SK-N-SH treated with all-trans-retinoic acid at 6 μM for 48 hours (cell line): Measurements from ENCODE around the gene ZMYND8.
"Not testable (repeated sequence)": the region's sequence is repeated elsewhere in the genome, so short reads cannot be mapped to it uniquely, and the experiment has no call there.

ENCODE experiments used
- ATAC-seq: fragments of 200-7000 bp; cut with Tn5 transposase; 3 replicates; pipeline ENCODE4 v1.9.1; 2020; ENCODE audit warnings: mild to moderate bottlenecking, moderate library complexity
- BACH2 ChIP-seq: fragments of 250-450 bp; sonication (Bioruptor Pico); IDR thresholded peaks from 2 replicates; pipeline ENCODE4 v1.9.0; 2021; ENCODE audit warnings: mild to moderate bottlenecking, borderline replicate concordance
- CSDC2 ChIP-seq: fragments of 250-450 bp; sonication (Bioruptor Pico); IDR thresholded peaks from 2 replicates; pipeline ENCODE4 v1.5.0; 2020; ENCODE audit warnings: mild to moderate bottlenecking, moderate library complexity
- CSRNP3 ChIP-seq: fragments of 250-450 bp; sonication (Bioruptor Pico); IDR thresholded peaks from 2 replicates; pipeline ENCODE4 v1.5.1; 2021; ENCODE audit warnings: mild to moderate bottlenecking, moderate library complexity
- ESRRG ChIP-seq: fragments of 250-450 bp; sonication (Bioruptor Pico); IDR thresholded peaks from 2 replicates; pipeline ENCODE4 v1.6.1; 2021; ENCODE audit warnings: mild to moderate bottlenecking
- GLIS3 ChIP-seq: fragments of 250-450 bp; sonication (Bioruptor Pico); IDR thresholded peaks from 2 replicates; pipeline ENCODE4 v1.5.0; 2020; ENCODE audit warnings: mild to moderate bottlenecking, moderate library complexity
- ISL1 ChIP-seq: fragments of 250-450 bp; sonication (Bioruptor Pico); IDR thresholded peaks from 2 replicates; pipeline ENCODE4 v2.1.2; 2022; ENCODE audit warnings: mild to moderate bottlenecking, moderate library complexity
- OSR1 ChIP-seq: fragments of 250-450 bp; sonication (Bioruptor Pico); IDR thresholded peaks from 2 replicates; pipeline ENCODE4 v1.8.0; 2022; ENCODE audit warnings: moderate library complexity, mild to moderate bottlenecking, inconsistent platforms
- PATZ1 ChIP-seq: fragments of 250-450 bp; sonication (Bioruptor Pico); IDR thresholded peaks from 2 replicates; pipeline ENCODE4 v1.8.0; 2020; ENCODE audit warnings: mild to moderate bottlenecking, moderate library complexity, borderline replicate concordance
- POU6F1 ChIP-seq: fragments of 250-450 bp; sonication (Bioruptor Pico); IDR thresholded peaks from 2 replicates; pipeline ENCODE4 v1.8.0; 2021; ENCODE audit warnings: low read depth, mild to moderate bottlenecking, moderate library complexity, borderline replicate concordance
- PPARA ChIP-seq: fragments of 250-450 bp; sonication (Bioruptor Pico); IDR thresholded peaks from 2 replicates; pipeline ENCODE4 v1.5.0; 2020; ENCODE audit warnings: mild to moderate bottlenecking, borderline replicate concordance
- SNAI2 ChIP-seq: fragments of 250-450 bp; sonication (Bioruptor Pico); IDR thresholded peaks from 2 replicates; pipeline ENCODE4 v1.5.0; 2020; ENCODE audit warnings: mild to moderate bottlenecking, moderate library complexity
- TCF4 ChIP-seq: fragments of 250-450 bp; sonication (Bioruptor Pico); IDR thresholded peaks from 2 replicates; pipeline ENCODE4 v1.8.0; 2021; ENCODE audit warnings: mild to moderate bottlenecking, moderate library complexity, borderline replicate concordance
- TOX ChIP-seq: fragments of 250-450 bp; sonication (Bioruptor Pico); IDR thresholded peaks from 2 replicates; pipeline ENCODE4 v1.8.0; 2021; ENCODE audit warnings: mild to moderate bottlenecking, moderate library complexity, borderline replicate concordance
- TSHZ2 ChIP-seq: fragments of 250-450 bp; sonication (Bioruptor Pico); IDR thresholded peaks from 2 replicates; pipeline ENCODE4 v1.5.0; 2020; ENCODE audit warnings: mild to moderate bottlenecking, moderate library complexity
- ZC3H10 ChIP-seq: fragments of 250-450 bp; sonication (Bioruptor Pico); IDR thresholded peaks from 2 replicates; pipeline ENCODE4 v1.5.1; 2021; ENCODE audit warnings: mild to moderate bottlenecking, moderate library complexity
- ZFP30 ChIP-seq: fragments of 450-650 bp; formaldehyde crosslinking; IDR thresholded peaks from 2 replicates; pipeline ENCODE4 v1.5.0; 2022; ENCODE audit warnings: mild to moderate bottlenecking, moderate library complexity
- ZNF8 ChIP-seq: fragments of 450-650 bp; formaldehyde crosslinking; IDR thresholded peaks from 2 replicates; pipeline ENCODE4 v1.5.0; 2020; ENCODE audit warnings: mild to moderate bottlenecking, moderate library complexity

Gene ZMYND8

GRCh38 chr20:47208534-47209174, 147.8 kb downstream of the ZMYND8 start:
- ATAC-seq, result no peak
- TF ChIP-seq ZNF8 (CRISPR knock-in tag) (no peak), TCF4 (CRISPR knock-in tag) (no peak)
- TF ChIP-seq, all 23 proteins: peak for 0

GRCh38 chr20:47206962-47207641, 149.4 kb downstream of the ZMYND8 start:
- TF ChIP-seq ZC3H10 (CRISPR knock-in tag), result no peak
- TF ChIP-seq TOX (CRISPR knock-in tag), result no peak
- TF ChIP-seq PATZ1, result no peak
- no peak for TF ChIP-seq CSDC2 (CRISPR knock-in tag)
- no peak for TF ChIP-seq ISL1 (CRISPR knock-in tag)
- no peak for TF ChIP-seq ZFP30 (CRISPR knock-in tag)
- no peak for TF ChIP-seq OSR1 (CRISPR knock-in tag)
- TF ChIP-seq POU6F1 (CRISPR knock-in tag), result no peak
- TF ChIP-seq ZNF8 (CRISPR knock-in tag), result no peak
- TF ChIP-seq TSHZ2 (CRISPR knock-in tag), result no peak
- TF ChIP-seq TCF4 (CRISPR knock-in tag), result no peak
- TF ChIP-seq BACH2 (CRISPR knock-in tag), result no peak
- TF ChIP-seq GLIS3, result no peak
- no peak for TF ChIP-seq ESRRG (CRISPR knock-in tag)
- no peak for ATAC-seq

GRCh38 chr20:47206552-47206951, 149.9 kb downstream of the ZMYND8 start:
- ATAC-seq, result not testable (repeated sequence)

GRCh38 chr20:47205577-47206123, 150.8 kb downstream of the ZMYND8 start:
- peak; percentile 93 for ATAC-seq
- TF ChIP-seq PPARA (CRISPR knock-in tag) (no peak), ZNF8 (CRISPR knock-in tag) (no peak), CSRNP3 (no peak), SNAI2 (CRISPR knock-in tag) (no peak)

GRCh38 chr20:47204850-47205122, 151.7 kb downstream of the ZMYND8 start:
- ATAC-seq, result not testable (repeated sequence)
